HepG2 (cell line): ENCODE data around the gene DGAT2.

Experiments
- GABPA ChIP-seq, 2 experiments: IDR thresholded peaks; 2 replicates each; pipeline ENCODE4 v1.6.1; 2011 to 2016; ENCODE audit warnings: low read depth in 2 of 2, low read length in 1 of 2, missing biosample characterization in 1 of 2, missing genetic modification characterization in 1 of 2
- POLR2AphosphoS5 ChIP-seq: IDR thresholded peaks from 2 replicates; pipeline ENCODE4 v1.6.1; 2012; ENCODE audit warnings: low read depth, low read length
- SMAD1 ChIP-seq: sonication (generic); formaldehyde crosslinking; IDR thresholded peaks from 2 replicates; pipeline ENCODE4 v1.4.0; 2020; ENCODE audit warnings: missing genetic modification reagents, low read depth, mild to moderate bottlenecking, borderline replicate concordance
- TGIF2 ChIP-seq: IDR thresholded peaks from 2 replicates; pipeline ENCODE4 v1.6.1; 2016; ENCODE audit warnings: control low read depth, missing compliant biosample characterization
- ZMYM4 ChIP-seq: sonication (generic); formaldehyde crosslinking; IDR thresholded peaks from 2 replicates; pipeline ENCODE4 v1.8.1; 2023; ENCODE audit warnings: mild to moderate bottlenecking, missing genetic modification reagents
- ZNF282 ChIP-seq: fragments of 450-650 bp; IDR thresholded peaks from 2 replicates; pipeline ENCODE4 v1.6.1; 2018; ENCODE audit not compliant: partially characterized antibody
- TF ChIP-seq, protein P1 (sequence below): sonication (generic); formaldehyde crosslinking; IDR thresholded peaks from 2 replicates; pipeline ENCODE4 v1.4.0; 2020; ENCODE audit warnings: missing genetic modification reagents
- TF ChIP-seq, protein P2 (sequence below): sonication (generic); formaldehyde crosslinking; IDR thresholded peaks from 2 replicates; pipeline ENCODE4 v1.5.1; 2020; ENCODE audit warnings: missing genetic modification reagents, mild to moderate bottlenecking, borderline replicate concordance
- TF ChIP-seq, protein P3 (sequence below): IDR thresholded peaks from 2 replicates; pipeline ENCODE4 v1.6.1; 2016; ENCODE audit warnings: mild to moderate bottlenecking
- TF ChIP-seq, protein P4 (sequence below): sonication (generic); formaldehyde crosslinking; IDR thresholded peaks from 2 replicates; pipeline ENCODE4 v1.4.0; 2020; ENCODE audit warnings: missing genetic modification reagents
- TF ChIP-seq, protein P5 (sequence below): sonication (generic); formaldehyde crosslinking; IDR thresholded peaks from 2 replicates; pipeline ENCODE4 v1.5.0; 2020; ENCODE audit warnings: mild to moderate bottlenecking, missing genetic modification reagents, moderate library complexity

DNA sequence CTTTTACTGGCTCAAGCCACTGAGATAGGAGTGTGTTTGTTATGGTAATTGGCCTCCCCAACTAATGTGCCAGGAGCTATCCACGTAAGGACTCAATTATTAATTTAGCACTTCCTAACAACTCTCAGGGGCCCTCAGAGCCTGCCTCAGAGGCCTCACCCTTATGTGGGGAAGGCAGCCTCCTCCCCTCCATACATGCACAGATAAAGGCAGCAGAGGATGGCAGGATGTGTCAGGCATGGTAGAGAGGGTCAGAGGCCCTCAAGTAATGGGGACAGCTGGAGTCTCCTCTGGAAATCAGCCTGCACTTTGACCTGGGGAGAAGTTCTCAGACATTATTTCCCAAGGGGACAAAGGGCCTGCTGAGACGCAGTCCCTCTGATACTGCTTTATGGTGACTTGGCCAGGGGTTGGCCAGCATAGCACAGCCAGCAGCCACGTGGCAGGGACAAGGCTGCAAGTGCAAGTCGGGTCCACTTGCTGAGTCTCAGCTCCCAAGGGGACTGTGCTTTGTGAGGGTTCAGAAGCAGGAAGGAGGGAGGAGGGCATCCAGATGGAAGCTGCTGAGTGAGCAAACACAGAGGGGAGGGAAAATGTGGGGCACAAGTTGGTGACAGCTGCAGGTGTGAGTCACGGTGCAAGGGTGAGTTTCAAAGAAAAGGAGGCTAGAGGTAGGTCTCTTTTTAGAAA is 33.9 kb upstream of the DGAT2 start:
- TF ChIP-seq SMAD1 (CRISPR knock-in tag) = no peak
- TF ChIP-seq, protein P1, sequence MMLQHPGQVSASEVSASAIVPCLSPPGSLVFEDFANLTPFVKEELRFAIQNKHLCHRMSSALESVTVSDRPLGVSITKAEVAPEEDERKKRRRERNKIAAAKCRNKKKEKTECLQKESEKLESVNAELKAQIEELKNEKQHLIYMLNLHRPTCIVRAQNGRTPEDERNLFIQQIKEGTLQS (CRISPR knock-in tag) = 0 out of 2 replicates have a peak, but pooled peaks have one; percentile 50
- TF ChIP-seq, protein P2, sequence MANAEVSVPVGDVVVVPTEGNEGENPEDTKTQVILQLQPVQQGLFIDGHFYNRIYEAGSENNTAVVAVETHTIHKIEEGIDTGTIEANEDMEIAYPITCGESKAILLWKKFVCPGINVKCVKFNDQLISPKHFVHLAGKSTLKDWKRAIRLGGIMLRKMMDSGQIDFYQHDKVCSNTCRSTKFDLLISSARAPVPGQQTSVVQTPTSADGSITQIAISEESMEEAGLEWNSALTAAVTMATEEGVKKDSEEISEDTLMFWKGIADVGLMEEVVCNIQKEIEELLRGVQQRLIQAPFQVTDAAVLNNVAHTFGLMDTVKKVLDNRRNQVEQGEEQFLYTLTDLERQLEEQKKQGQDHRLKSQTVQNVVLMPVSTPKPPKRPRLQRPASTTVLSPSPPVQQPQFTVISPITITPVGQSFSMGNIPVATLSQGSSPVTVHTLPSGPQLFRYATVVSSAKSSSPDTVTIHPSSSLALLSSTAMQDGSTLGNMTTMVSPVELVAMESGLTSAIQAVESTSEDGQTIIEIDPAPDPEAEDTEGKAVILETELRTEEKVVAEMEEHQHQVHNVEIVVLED = no peak
- TF ChIP-seq ZMYM4 (CRISPR knock-in tag) = no peak
- TF ChIP-seq, protein P3, sequence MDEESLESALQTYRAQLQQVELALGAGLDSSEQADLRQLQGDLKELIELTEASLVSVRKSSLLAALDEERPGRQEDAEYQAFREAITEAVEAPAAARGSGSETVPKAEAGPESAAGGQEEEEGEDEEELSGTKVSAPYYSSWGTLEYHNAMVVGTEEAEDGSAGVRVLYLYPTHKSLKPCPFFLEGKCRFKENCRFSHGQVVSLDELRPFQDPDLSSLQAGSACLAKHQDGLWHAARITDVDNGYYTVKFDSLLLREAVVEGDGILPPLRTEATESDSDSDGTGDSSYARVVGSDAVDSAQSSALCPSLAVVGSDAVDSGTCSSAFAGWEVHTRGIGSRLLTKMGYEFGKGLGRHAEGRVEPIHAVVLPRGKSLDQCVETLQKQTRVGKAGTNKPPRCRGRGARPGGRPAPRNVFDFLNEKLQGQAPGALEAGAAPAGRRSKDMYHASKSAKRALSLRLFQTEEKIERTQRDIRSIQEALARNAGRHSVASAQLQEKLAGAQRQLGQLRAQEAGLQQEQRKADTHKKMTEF (CRISPR knock-in tag) = peak; percentile 32; the same call in 1 of the 2 replicates
- no peak for TF ChIP-seq ZNF282
- no peak for TF ChIP-seq POLR2AphosphoS5
- TF ChIP-seq, protein P4, sequence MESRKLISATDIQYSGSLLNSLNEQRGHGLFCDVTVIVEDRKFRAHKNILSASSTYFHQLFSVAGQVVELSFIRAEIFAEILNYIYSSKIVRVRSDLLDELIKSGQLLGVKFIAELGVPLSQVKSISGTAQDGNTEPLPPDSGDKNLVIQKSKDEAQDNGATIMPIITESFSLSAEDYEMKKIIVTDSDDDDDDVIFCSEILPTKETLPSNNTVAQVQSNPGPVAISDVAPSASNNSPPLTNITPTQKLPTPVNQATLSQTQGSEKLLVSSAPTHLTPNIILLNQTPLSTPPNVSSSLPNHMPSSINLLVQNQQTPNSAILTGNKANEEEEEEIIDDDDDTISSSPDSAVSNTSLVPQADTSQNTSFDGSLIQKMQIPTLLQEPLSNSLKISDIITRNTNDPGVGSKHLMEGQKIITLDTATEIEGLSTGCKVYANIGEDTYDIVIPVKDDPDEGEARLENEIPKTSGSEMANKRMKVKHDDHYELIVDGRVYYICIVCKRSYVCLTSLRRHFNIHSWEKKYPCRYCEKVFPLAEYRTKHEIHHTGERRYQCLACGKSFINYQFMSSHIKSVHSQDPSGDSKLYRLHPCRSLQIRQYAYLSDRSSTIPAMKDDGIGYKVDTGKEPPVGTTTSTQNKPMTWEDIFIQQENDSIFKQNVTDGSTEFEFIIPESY (CRISPR knock-in tag) = no peak
- peak; percentile 18; the same call in 1 of the 2 replicates for TF ChIP-seq TGIF2 (CRISPR knock-in tag)
- TF ChIP-seq, protein P5, sequence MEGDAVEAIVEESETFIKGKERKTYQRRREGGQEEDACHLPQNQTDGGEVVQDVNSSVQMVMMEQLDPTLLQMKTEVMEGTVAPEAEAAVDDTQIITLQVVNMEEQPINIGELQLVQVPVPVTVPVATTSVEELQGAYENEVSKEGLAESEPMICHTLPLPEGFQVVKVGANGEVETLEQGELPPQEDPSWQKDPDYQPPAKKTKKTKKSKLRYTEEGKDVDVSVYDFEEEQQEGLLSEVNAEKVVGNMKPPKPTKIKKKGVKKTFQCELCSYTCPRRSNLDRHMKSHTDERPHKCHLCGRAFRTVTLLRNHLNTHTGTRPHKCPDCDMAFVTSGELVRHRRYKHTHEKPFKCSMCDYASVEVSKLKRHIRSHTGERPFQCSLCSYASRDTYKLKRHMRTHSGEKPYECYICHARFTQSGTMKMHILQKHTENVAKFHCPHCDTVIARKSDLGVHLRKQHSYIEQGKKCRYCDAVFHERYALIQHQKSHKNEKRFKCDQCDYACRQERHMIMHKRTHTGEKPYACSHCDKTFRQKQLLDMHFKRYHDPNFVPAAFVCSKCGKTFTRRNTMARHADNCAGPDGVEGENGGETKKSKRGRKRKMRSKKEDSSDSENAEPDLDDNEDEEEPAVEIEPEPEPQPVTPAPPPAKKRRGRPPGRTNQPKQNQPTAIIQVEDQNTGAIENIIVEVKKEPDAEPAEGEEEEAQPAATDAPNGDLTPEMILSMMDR (CRISPR knock-in tag) = no peak
- no peak for TF ChIP-seq GABPA (IDR thresholded peaks at IDR 0.05; ENCODE audit: low read depth, low read length)
- TF ChIP-seq GABPA (CRISPR knock-in tag; IDR thresholded peaks at IDR 0.05; ENCODE audit: low read depth) = no peak
